ENCODE data around the gene APP.

DNA sequence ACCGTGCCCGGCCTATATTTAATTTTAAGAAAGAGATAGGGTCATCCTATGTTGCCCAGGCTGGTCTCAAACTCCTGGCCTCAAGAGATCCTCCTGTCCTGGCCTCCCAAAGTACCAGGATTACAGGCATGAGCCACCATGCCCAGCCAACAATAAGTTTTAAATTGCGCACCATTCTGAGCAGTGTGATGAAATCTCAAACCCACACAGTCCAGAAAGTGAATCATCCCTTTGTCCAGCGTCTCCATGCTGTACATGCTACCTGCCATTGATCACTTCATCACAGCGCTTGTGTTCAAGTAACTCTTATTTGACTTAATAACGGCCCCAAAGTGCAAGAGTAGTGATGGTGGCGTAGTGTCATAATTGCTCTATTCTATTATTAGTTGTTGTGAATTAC, 75.4 kb downstream of the APP start:
- TF ChIP-seq POLR2A (IDR thresholded peaks at IDR 0.05; ENCODE audit: low read depth, low read length) = no peak
- no peak for TF ChIP-seq POLR2AphosphoS5 (IDR thresholded peaks at IDR 0.05; ENCODE audit: low read depth, low read length)
